Measurements from ENCODE around the gene SULT1C2. TPM values are rescaled to one million over a fixed set of nuclear protein-coding genes. Genes with fewer than 3 reads are reported as not detected.

The SULT1C2 gene
- total and polyA plus RNA-seq, 2 of the 4 experiments (the other 2 are of a cell fraction): 0.09 TPM; not detected in 1

- ChIA-PET POLR2A (ENCODE audit: unreplicated experiment) (no interaction called here), CTCF (no interaction called here)
- dilution Hi-C loops (cut with HindIII; ENCODE audit: low sequenced_read_pairs, unreplicated experiment): no loop called here
- Histone ChIP-seq H3K18ac (ENCODE audit: low read depth, low read length) (no peak overlapping the region), H3K14ac (replicated peaks; ENCODE audit: low read depth, low read length) (no peak overlapping the region), H3K36me3 (ENCODE audit: control insufficient read depth, insufficient read depth, low read length) (no peaks in the 10 kb centered on the region), H3K9me3 (ENCODE audit: control insufficient read depth, insufficient read depth, low read length) (no peaks in the 10 kb centered on the region; the same call in 1 of the 2 replicates), H4K8ac (ENCODE audit: low read depth in 2 of 2, low read length in 2 of 2) (no peak overlapping the region), H2BK15ac (ENCODE audit: low read depth, low read length) (no peak overlapping the region), H4K91ac (ENCODE audit: insufficient read depth, low read depth, low read length) (no peak overlapping the region), H3K79me1 (ENCODE audit: low read depth in 1 of 2, low read length in 2 of 2) (no peaks in the 10 kb centered on the region), H2BK5ac (ENCODE audit: low read depth, low read length, poor library complexity, severe bottlenecking) (no peak overlapping the region), H2AK9ac (replicated peaks; ENCODE audit: low read depth, low read length, poor library complexity) (peak overlapping the region; percentile 76), H3K4me1 (ENCODE audit: control insufficient read depth, insufficient read depth, low read length) (no peaks in the 10 kb centered on the region; the same call in 1 of the 2 replicates), H3K9ac (ENCODE audit: low read depth, low read length) (no peak overlapping the region), H2AK5ac (ENCODE audit: low read depth, low read length) (no peak overlapping the region), H3K56ac (ENCODE audit: extremely low read depth, insufficient read depth, low read length) (no peak overlapping the region), H3K23ac (ENCODE audit: low read depth, low read length) (no peak overlapping the region), H3K4me2 (ENCODE audit: low read depth, low read length) (no peak overlapping the region), H3K27ac (ENCODE audit: insufficient read depth, low read length) (no peak overlapping the region), H4K5ac (ENCODE audit: low read depth, low read length) (no peak overlapping the region), H3K4me3 (ENCODE audit: insufficient read depth, low read depth, low read length) (no peak overlapping the region), H3K9me1 (ENCODE audit: insufficient read depth, low read length) (no peaks in the 10 kb centered on the region), H3K27me3 (ENCODE audit: control insufficient read depth, insufficient read depth, low read length) (peaks cover 6% of the 10 kb centered on the region; the same call in 1 of the 2 replicates), H2BK20ac (ENCODE audit: low read depth, low read length) (no peak overlapping the region), H2BK120ac (ENCODE audit: low read depth, low read length) (no peak overlapping the region), H3K4ac (ENCODE audit: low read depth, low read length) (no peak overlapping the region), H2AFZ (replicated peaks; ENCODE audit: low read length, poor library complexity) (peak overlapping the region; percentile 78), H4K20me1 (ENCODE audit: insufficient read depth, low read length) (no peaks in the 10 kb centered on the region)
- 0% methylated on average over 1 of the region's 9 CpGs; no CpG with 5 or more reads in 1 of the 2 experiments for WGBS, 2 experiments (ENCODE audit: extremely low coverage in 2 of 2, insufficient read length in 1 of 2)
- intact Hi-C loops (cut with micrococcal nuclease): no loop called here
- in situ Hi-C loops (cut with MboI; ENCODE audit: low sequenced_read_pairs): no loop called here
- TF ChIP-seq BHLHE40 (IDR thresholded peaks at IDR 0.05; ENCODE audit: low read depth, low read length) (peak; percentile 9; the same call in 1 of the 2 replicates), CEBPB (IDR thresholded peaks at IDR 0.05; ENCODE audit: low read depth, low read length) (peak; percentile 86), SMC3 (IDR thresholded peaks at IDR 0.05; ENCODE audit: low read depth, low read length) (no peak), MAZ (IDR thresholded peaks at IDR 0.05; ENCODE audit: borderline replicate concordance, low read depth, low read length) (peak; percentile 27; the same call in 1 of the 2 replicates), FOS (IDR thresholded peaks at IDR 0.05; ENCODE audit: low read depth, low read length) (peak; percentile 51)
- ATAC-seq (ENCODE audit: low read depth): peak; percentile 89
- peak; percentile 85 for DNase-seq
- BruUV-seq (replicated peaks): no TSS peak
Observed at GRCh38 chr2:108297436-108298141, 8.9 kb downstream of the SULT1C2 start.
